Tibial nerve (tissue), 4 donors: Measurements from ENCODE around the gene TNFSF15.

Source experiments
- EP300 ChIP-seq, 2 donors: sonication (generic); formaldehyde crosslinking; IDR thresholded peaks; one replicate each; pipeline ENCODE4 v1.6.1; 2017; ENCODE audit warnings: antibody characterized with exemption in 2 of 2, mild to moderate bottlenecking in 1 of 2
- TF ChIP-seq, protein P1 (sequence below), 5 experiments: fragments of 200-600 bp in 3 of 5; fragments of 450-650 bp in 2 of 5; sonication (generic) in 3 of 5; IDR thresholded peaks; one replicate each; pipeline ENCODE4 v1.5.1; 2016 to 2019; ENCODE audit warnings: antibody characterized with exemption in 5 of 5, mild to moderate bottlenecking in 3 of 5, moderate library complexity in 2 of 5

DNA sequence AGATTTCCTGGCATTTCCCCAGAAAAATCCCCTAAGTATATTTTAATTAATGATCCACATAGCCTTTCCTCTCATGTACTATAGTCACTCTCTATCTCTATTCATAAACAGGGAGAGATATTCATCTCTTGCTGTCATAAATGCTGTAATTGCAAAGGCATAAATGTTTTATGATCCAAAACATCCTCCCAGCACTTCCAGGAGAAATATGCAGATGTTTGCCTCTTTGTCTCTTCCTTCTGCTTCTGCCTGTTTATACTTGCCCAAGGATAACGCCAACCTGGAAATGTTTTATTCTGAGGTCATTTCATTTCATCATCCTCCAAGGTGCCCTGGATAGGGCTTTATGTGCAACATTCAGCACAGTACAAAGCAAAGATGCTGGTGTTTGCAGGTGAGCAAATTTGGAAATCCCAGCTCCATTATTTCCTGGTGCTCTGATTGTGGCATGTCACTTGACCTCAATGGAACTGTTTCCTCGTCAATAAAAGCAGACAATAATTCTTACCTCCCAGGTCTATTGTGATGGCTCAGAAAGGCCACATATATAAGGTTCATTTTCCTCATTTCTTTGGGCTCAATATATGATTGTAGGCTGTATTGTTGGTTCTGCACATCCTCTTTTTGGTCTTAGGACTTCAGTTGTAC lies 6.9 kb downstream of the TNFSF15 start:
- TF ChIP-seq, protein P1, sequence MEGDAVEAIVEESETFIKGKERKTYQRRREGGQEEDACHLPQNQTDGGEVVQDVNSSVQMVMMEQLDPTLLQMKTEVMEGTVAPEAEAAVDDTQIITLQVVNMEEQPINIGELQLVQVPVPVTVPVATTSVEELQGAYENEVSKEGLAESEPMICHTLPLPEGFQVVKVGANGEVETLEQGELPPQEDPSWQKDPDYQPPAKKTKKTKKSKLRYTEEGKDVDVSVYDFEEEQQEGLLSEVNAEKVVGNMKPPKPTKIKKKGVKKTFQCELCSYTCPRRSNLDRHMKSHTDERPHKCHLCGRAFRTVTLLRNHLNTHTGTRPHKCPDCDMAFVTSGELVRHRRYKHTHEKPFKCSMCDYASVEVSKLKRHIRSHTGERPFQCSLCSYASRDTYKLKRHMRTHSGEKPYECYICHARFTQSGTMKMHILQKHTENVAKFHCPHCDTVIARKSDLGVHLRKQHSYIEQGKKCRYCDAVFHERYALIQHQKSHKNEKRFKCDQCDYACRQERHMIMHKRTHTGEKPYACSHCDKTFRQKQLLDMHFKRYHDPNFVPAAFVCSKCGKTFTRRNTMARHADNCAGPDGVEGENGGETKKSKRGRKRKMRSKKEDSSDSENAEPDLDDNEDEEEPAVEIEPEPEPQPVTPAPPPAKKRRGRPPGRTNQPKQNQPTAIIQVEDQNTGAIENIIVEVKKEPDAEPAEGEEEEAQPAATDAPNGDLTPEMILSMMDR (IDR thresholded peaks at IDR 0.05), result no peak
- TF ChIP-seq EP300 (IDR thresholded peaks at IDR 0.05), result no peak
